Glutamatergic neuron (in vitro differentiated cells): ENCODE results near the gene C16orf92. TPM values are rescaled to one million over a fixed set of nuclear protein-coding genes. Genes with fewer than 3 reads are reported as not detected.

Source experiments
- DNase-seq: peaks from one replicate; pipeline ENCODE4 v3.0.0; 2022
- H3K27ac Mint-ChIP-seq: one replicate; pipeline ENCODE4 v1.8.0; 2020; ENCODE audit warnings: mild to moderate bottlenecking, mixed read lengths, inconsistent platforms; ENCODE audit not compliant: unreplicated experiment
- H3K27me3 Mint-ChIP-seq: one replicate; pipeline ENCODE4 v1.8.0; 2020; ENCODE audit warnings: mild to moderate bottlenecking, moderate library complexity, mixed read lengths, inconsistent platforms; ENCODE audit not compliant: unreplicated experiment
- H3K36me3 Mint-ChIP-seq: one replicate; pipeline ENCODE4 v1.8.0; 2020; ENCODE audit warnings: mild to moderate bottlenecking, mixed read lengths, inconsistent platforms; ENCODE audit not compliant: unreplicated experiment
- H3K4me1 Mint-ChIP-seq: one replicate; pipeline ENCODE4 v1.8.0; 2020; ENCODE audit warnings: mild to moderate bottlenecking, low read depth, mixed read lengths, inconsistent platforms; ENCODE audit not compliant: unreplicated experiment
- H3K4me3 Mint-ChIP-seq: one replicate; pipeline ENCODE4 v1.8.0; 2020; ENCODE audit warnings: mild to moderate bottlenecking, mixed read lengths, inconsistent platforms; ENCODE audit not compliant: unreplicated experiment
- H3K9me3 Mint-ChIP-seq: one replicate; pipeline ENCODE4 v1.8.0; 2020; ENCODE audit warnings: mild to moderate bottlenecking, moderate library complexity, mixed read lengths, inconsistent platforms; ENCODE audit not compliant: unreplicated experiment
- CTCF ChIP-seq: fragments of 200-600 bp; sonication (generic); IDR thresholded peaks from one replicate; pipeline ENCODE4 v1.5.0; 2021; ENCODE audit not compliant: partially characterized antibody, unreplicated experiment
- total RNA-seq: library from RNA; stranded (reverse); fragmentation: NEBNext Ultra II Directional; extraction: Animal tissue kit (Norgen Biotek cat#: 25700); gene quantifications from one replicate; pipeline ENCODE4 v1.2.1, GENCODE V29; 2021; ENCODE audit not compliant: unreplicated experiment

The C16orf92 gene
- total RNA-seq, 1 donor from 2014 or later = not detected

GRCh38 chr16:30053376-30054015, 30.5 kb downstream of the C16orf92 start:
- no peak for TF ChIP-seq CTCF
- Mint-ChIP-seq H3K4me1 (peaks cover 2% of the 10 kb centered on the region), H3K36me3 (no peaks in the 10 kb centered on the region), H3K9me3 (peaks cover 5% of the 10 kb centered on the region), H3K27ac (no peak overlapping the region), H3K4me3 (peak overlapping the region; percentile 79), H3K27me3 (peaks cover 12% of the 10 kb centered on the region)
- DNase-seq = no peak

- Mint-ChIP-seq H3K27me3 (peaks cover 12% of the 10 kb centered on the region), H3K9me3 (peaks cover 5% of the 10 kb centered on the region), H3K27ac (no peak overlapping the region), H3K4me3 (peak overlapping the region; percentile 64), H3K4me1 (peaks cover 2% of the 10 kb centered on the region), H3K36me3 (no peaks in the 10 kb centered on the region)
- TF ChIP-seq CTCF = no peak
- DNase-seq = no peak
Observed at GRCh38 chr16:30054451-30054850, 31.5 kb downstream of the C16orf92 start.

GRCh38 chr16:30054959-30055553, 32.1 kb downstream of the C16orf92 start:
- H3K4me1 Mint-ChIP-seq = peaks cover 2% of the 10 kb centered on the region
- H3K36me3 Mint-ChIP-seq = no peaks in the 10 kb centered on the region
- peaks cover 9% of the 10 kb centered on the region for H3K27me3 Mint-ChIP-seq
- H3K27ac Mint-ChIP-seq = no peak overlapping the region
- peak; percentile 79 for DNase-seq
- peaks cover 5% of the 10 kb centered on the region for H3K9me3 Mint-ChIP-seq
- peak; percentile 43 for TF ChIP-seq CTCF
- H3K4me3 Mint-ChIP-seq = no peak overlapping the region

- H3K27me3 Mint-ChIP-seq = peaks cover 12% of the 10 kb centered on the region
- peaks cover 12% of the 10 kb centered on the region for H3K4me1 Mint-ChIP-seq
- peak overlapping the region; percentile 97 for H3K27ac Mint-ChIP-seq
- H3K36me3 Mint-ChIP-seq = no peaks in the 10 kb centered on the region
- H3K9me3 Mint-ChIP-seq = peaks cover 6% of the 10 kb centered on the region
- H3K4me3 Mint-ChIP-seq = peak overlapping the region; percentile 82
- no peak for DNase-seq
- no peak for TF ChIP-seq CTCF
Observed at GRCh38 chr16:30060346-30060745, 37.3 kb downstream of the C16orf92 start.
